Measurements from ENCODE around the gene RGS10.

- no peak for TF ChIP-seq CTCF (IDR thresholded peaks at IDR 0.05; ENCODE audit: insufficient read depth, low read length, poor library complexity, severe bottlenecking)
- TF ChIP-seq EZH2phosphoT487 (conservative IDR thresholded peaks at IDR 0.05; ENCODE audit: low read length) = no peak
These were observed 67.9 kb downstream of the RGS10 start for GRCh38 chr10:119474606-119475005.
